ENCODE data around the gene H1-8.
"Not testable (repeated sequence)": the region's sequence is repeated elsewhere in the genome, so short reads cannot be mapped to it uniquely, and the experiment has no call there.

H1-8 gene

GRCh38 chr3:129533406-129533805 is 9.6 kb upstream of the H1-8 start:
- no peak for DNase-seq (ENCODE audit: low spot score)

- no peak for DNase-seq (ENCODE audit: low spot score)
Measured at GRCh38 chr3:129534428-129535027, 8.4 kb upstream of the H1-8 start.

GRCh38 chr3:129535075-129535474 is 7.9 kb upstream of the H1-8 start:
- no peak for DNase-seq (ENCODE audit: low spot score)

- DNase-seq (ENCODE audit: low spot score): no peak
Measured at GRCh38 chr3:129536374-129536667, 6.7 kb upstream of the H1-8 start.

- DNase-seq (ENCODE audit: low spot score): no peak
Measured at GRCh38 chr3:129536804-129537203, 6.2 kb upstream of the H1-8 start.

- no peak for DNase-seq (ENCODE audit: low spot score)
Measured at GRCh38 chr3:129539206-129539605, 3.8 kb upstream of the H1-8 start.

GRCh38 chr3:129540776-129541516 is 2.0 kb upstream of the H1-8 start:
- DNase-seq (ENCODE audit: low spot score): no peak

- no peak for DNase-seq (ENCODE audit: low spot score)
Measured at GRCh38 chr3:129542747-129543146, 228 bp upstream of the H1-8 start.

GRCh38 chr3:129543999-129544398 is 1.0 kb downstream of the H1-8 start:
- DNase-seq (ENCODE audit: low spot score): no peak

GRCh38 chr3:129545951-129546350 is 3.0 kb downstream of the H1-8 start:
- not testable (repeated sequence) for DNase-seq (ENCODE audit: low spot score)

GRCh38 chr3:129547241-129547640 is 4.3 kb downstream of the H1-8 start:
- DNase-seq (ENCODE audit: low spot score): no peak

GRCh38 chr3:129548104-129548965 is 5.4 kb downstream of the H1-8 start:
- DNase-seq (ENCODE audit: low spot score): no peak

GRCh38 chr3:129549006-129549800 is 6.2 kb downstream of the H1-8 start:
- DNase-seq (ENCODE audit: low spot score): no peak

GRCh38 chr3:129549805-129550204 is 6.8 kb downstream of the H1-8 start:
- no peak for DNase-seq (ENCODE audit: low spot score)

GRCh38 chr3:129552287-129553050 is 9.5 kb downstream of the H1-8 start:
- DNase-seq (ENCODE audit: low spot score): no peak

GRCh38 chr3:129553171-129553570 is 10.2 kb downstream of the H1-8 start:
- no peak for DNase-seq (ENCODE audit: low spot score)

GRCh38 chr3:129553719-129554118 is 10.7 kb downstream of the H1-8 start:
- DNase-seq (ENCODE audit: low spot score): no peak

GRCh38 chr3:129554356-129555152 is 11.6 kb downstream of the H1-8 start:
- DNase-seq (ENCODE audit: low spot score): no peak

GRCh38 chr3:129555153-129555550 is 12.2 kb downstream of the H1-8 start:
- DNase-seq (ENCODE audit: low spot score): no peak

- no peak for DNase-seq (ENCODE audit: low spot score)
Measured at GRCh38 chr3:129555616-129556357, 12.8 kb downstream of the H1-8 start.
